ENCODE measurements around the gene CGRRF1.

DNA sequence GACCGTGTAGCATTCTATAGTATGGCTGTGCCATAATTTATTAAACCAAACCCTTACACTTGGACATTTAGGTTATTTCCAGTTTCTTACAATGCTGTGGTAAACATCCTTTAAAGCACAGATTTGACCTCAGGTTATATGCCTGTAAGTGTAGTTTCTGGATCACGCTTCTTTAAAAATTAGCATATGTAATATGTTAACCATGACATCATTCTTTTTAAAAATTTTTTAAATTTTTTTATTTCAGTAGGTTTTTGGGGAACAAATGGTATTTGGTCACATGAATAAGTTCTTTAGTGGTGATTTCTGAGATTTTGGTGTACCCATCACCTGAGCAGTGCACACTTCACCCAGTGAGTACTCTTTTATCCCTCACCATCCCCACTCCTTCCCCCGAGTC, 75.5 kb downstream of the CGRRF1 start:
- TF ChIP-seq MAZ (CRISPR knock-in tag; conservative IDR thresholded peaks at IDR 0.05 in 1 of 2, IDR thresholded peaks at IDR 0.05 in 1 of 2) (no peak), CTCF (IDR thresholded peaks at IDR 0.05 in 2 of 3, conservative IDR thresholded peaks at IDR 0.05 in 1 of 3; ENCODE audit: insufficient read depth in 2 of 3, low read depth in 1 of 3, low read length in 3 of 3) (no peak), ETS1 (conservative IDR thresholded peaks at IDR 0.05; ENCODE audit: control insufficient read depth, low read depth, low read length) (no peak), ATF7 (IDR thresholded peaks at IDR 0.05) (no peak), U2AF2 (optimal IDR thresholded peaks at IDR 0.05; ENCODE audit: low read depth, low read length) (no peak), JUND (IDR thresholded peaks at IDR 0.05; ENCODE audit: borderline replicate concordance, low read depth, low read length) (no peak), JUND (tag; IDR thresholded peaks at IDR 0.05; ENCODE audit: borderline replicate concordance, low read depth, low read length) (no peak), NBN (IDR thresholded peaks at IDR 0.05; ENCODE audit: low read depth) (no peak), ZBTB7A (IDR thresholded peaks at IDR 0.05; ENCODE audit: borderline replicate concordance, control insufficient read depth, low read depth, low read length) (no peak), GABPA (tag; conservative IDR thresholded peaks at IDR 0.05; ENCODE audit: low read depth) (no peak), POLR2A (conservative IDR thresholded peaks at IDR 0.05) (no peak), TFE3 (CRISPR knock-in tag; IDR thresholded peaks at IDR 0.05) (no peak), CAMTA2 (CRISPR knock-in tag; conservative IDR thresholded peaks at IDR 0.05) (no peak)
- TF ChIP-seq, protein P1, sequence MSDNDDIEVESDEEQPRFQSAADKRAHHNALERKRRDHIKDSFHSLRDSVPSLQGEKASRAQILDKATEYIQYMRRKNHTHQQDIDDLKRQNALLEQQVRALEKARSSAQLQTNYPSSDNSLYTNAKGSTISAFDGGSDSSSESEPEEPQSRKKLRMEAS (CRISPR knock-in tag; IDR thresholded peaks at IDR 0.05) = no peak

Data from K562 (cell line).